ENCODE measurements around the gene HOXD3. TPM values are rescaled to one million over a fixed set of nuclear protein-coding genes. Genes with fewer than 3 reads are reported as not detected.

HOXD3 gene
- total RNA-seq, 1 donor from 2014 or later, result not detected

GRCh38 chr2:176160251-176160985, 3.3 kb downstream of the HOXD3 start:
- intact Hi-C loops (cut with micrococcal nuclease), result loop anchor here (2.0 kb wide), 1 partner anchor 38 kb away; the partner anchor contains the start of gene HOXD9

- intact Hi-C loops (cut with micrococcal nuclease), result loop anchor here (2.0 kb wide), 1 partner anchor 38 kb away; the partner anchor contains the start of gene HOXD9
Observed at GRCh38 chr2:176160986-176161824, 4.1 kb downstream of the HOXD3 start.

GRCh38 chr2:176161825-176162626, 4.9 kb downstream of the HOXD3 start:
- intact Hi-C loops (cut with micrococcal nuclease), result loop anchor here (2.0 kb wide), 1 partner anchor 39 kb away; the partner anchor contains the start of gene HOXD9

- intact Hi-C loops (cut with micrococcal nuclease), result no loop called here
Observed at GRCh38 chr2:176162911-176163671, 6.0 kb downstream of the HOXD3 start.

GRCh38 chr2:176163672-176164056, 6.6 kb downstream of the HOXD3 start:
- intact Hi-C loops (cut with micrococcal nuclease), result no loop called here

GRCh38 chr2:176164201-176164600, 7.1 kb downstream of the HOXD3 start:
- intact Hi-C loops (cut with micrococcal nuclease), result no loop called here

GRCh38 chr2:176164611-176165369, 7.7 kb downstream of the HOXD3 start:
- intact Hi-C loops (cut with micrococcal nuclease), result no loop called here

- intact Hi-C loops (cut with micrococcal nuclease), result no loop called here
Observed at GRCh38 chr2:176165370-176166050, 8.4 kb downstream of the HOXD3 start.

- intact Hi-C loops (cut with micrococcal nuclease), result no loop called here
Observed at GRCh38 chr2:176166272-176166671, 9.2 kb downstream of the HOXD3 start.

GRCh38 chr2:176167398-176167797, 10.3 kb downstream of the HOXD3 start:
- intact Hi-C loops (cut with micrococcal nuclease), result no loop called here

GRCh38 chr2:176169181-176169580, 12.1 kb downstream of the HOXD3 start:
- intact Hi-C loops (cut with micrococcal nuclease), result no loop called here

GRCh38 chr2:176169711-176170110, 12.6 kb downstream of the HOXD3 start:
- intact Hi-C loops (cut with micrococcal nuclease), result no loop called here

- intact Hi-C loops (cut with micrococcal nuclease), result no loop called here
Observed at GRCh38 chr2:176170602-176171305, 13.6 kb downstream of the HOXD3 start.

GRCh38 chr2:176171351-176172006, 14.4 kb downstream of the HOXD3 start:
- intact Hi-C loops (cut with micrococcal nuclease), result no loop called here

GRCh38 chr2:176172007-176172894, 15.1 kb downstream of the HOXD3 start:
- intact Hi-C loops (cut with micrococcal nuclease), result no loop called here

- intact Hi-C loops (cut with micrococcal nuclease), result no loop called here
Observed at GRCh38 chr2:176172895-176173566, 15.9 kb downstream of the HOXD3 start.
